H1 (cell line): ENCODE results near the gene CAMP. TPM values are rescaled to one million over a fixed set of nuclear protein-coding genes. Genes with fewer than 3 reads are reported as not detected.

ENCODE experiments used
- CTCF ChIA-PET: fragments of 300-600 bp; sonication (Branson Sonifier 250); formaldehyde crosslinking; loops from one replicate; lab custom pipeline; 2021; ENCODE audit not compliant: partially characterized antibody; lab: Charles Lee
- POLR2A ChIA-PET: fragments of 300-600 bp; sonication (Branson Sonifier 250); formaldehyde crosslinking; loops from one replicate; lab custom pipeline; 2021; ENCODE audit warnings: inconsistent platforms; ENCODE audit not compliant: partially characterized antibody; lab: Charles Lee
- DNase-seq, 2 experiments: peaks; one replicate each; pipeline versions ENCODE4 v3.0.0 to v3.0.0-alpha.2; 2010 to 2022; ENCODE audit warnings: low spot score in 2 of 2, low read depth in 1 of 2, mixed read lengths in 1 of 2
- FAIRE-seq: peaks from 2 replicates; lab custom pipeline; 2011; peaks lifted over from hg19 to GRCh38; lab: Jason Lieb, UNC
- H2AFZ ChIP-seq: 2 replicates; pipeline ENCODE4 v1.8.1; 2012; ENCODE audit warnings: low read length, inconsistent platforms
- H2AK5ac ChIP-seq: 2 replicates; pipeline ENCODE4 v1.6.1; 2013; ENCODE audit warnings: low read depth, low read length
- H2BK120ac ChIP-seq: replicated peaks from 2 replicates; pipeline ENCODE3; 2013; ENCODE audit warnings: low read depth, low read length, inconsistent platforms
- H2BK12ac ChIP-seq: 2 replicates; pipeline ENCODE4 v1.6.1; 2013; ENCODE audit warnings: low read depth, low read length
- H2BK15ac ChIP-seq: 2 replicates; pipeline ENCODE4 v1.6.1; 2013; ENCODE audit warnings: low read length
- H2BK20ac ChIP-seq: 2 replicates; pipeline ENCODE4 v1.6.1; 2013; ENCODE audit warnings: low read length
- H2BK5ac ChIP-seq: 2 replicates; pipeline ENCODE4 v1.6.1; 2013; ENCODE audit warnings: low read depth, low read length
- H3K14ac ChIP-seq: 2 replicates; pipeline ENCODE4 v1.6.1; 2013; ENCODE audit warnings: inconsistent platforms; ENCODE audit not compliant: insufficient read length
- H3K18ac ChIP-seq: 2 replicates; pipeline ENCODE4 v1.6.1; 2013; ENCODE audit warnings: low read length; ENCODE audit errors: extremely low read depth
- H3K23ac ChIP-seq: 2 replicates; pipeline ENCODE4 v1.6.1; 2013; ENCODE audit warnings: inconsistent platforms; ENCODE audit not compliant: insufficient read length
- H3K23me2 ChIP-seq: 2 replicates; pipeline ENCODE4 v1.6.1; 2013; ENCODE audit warnings: low read depth, low read length
- H3K27ac ChIP-seq: 2 replicates; pipeline ENCODE4 v1.6.1; 2011; ENCODE audit warnings: low read depth, low read length, inconsistent platforms
- H3K27me3 ChIP-seq, 4 experiments: replicated peaks in 1 of 4; 1 replicate in 1 of 4; 2 replicates in 3 of 4; pipeline versions ENCODE4 v1.6.1 to v1.8.1; 2011 to 2013; ENCODE audit warnings: low read length in 3 of 4, mild to moderate bottlenecking in 3 of 4, inconsistent platforms in 2 of 4, mixed read lengths in 2 of 4, moderate library complexity in 1 of 4; ENCODE audit not compliant: control insufficient read depth in 3 of 4, insufficient read depth in 3 of 4; ENCODE audit errors: extremely low read depth in 1 of 4
- H3K36me3 ChIP-seq, 4 experiments: 2 replicates each; pipeline versions ENCODE4 v1.6.1 to v1.8.1; 2011 to 2013; ENCODE audit warnings: mild to moderate bottlenecking in 4 of 4, low read length in 3 of 4, moderate library complexity in 2 of 4, control low read depth in 1 of 4, inconsistent platforms in 1 of 4; ENCODE audit not compliant: insufficient read depth in 4 of 4, control insufficient read depth in 2 of 4
- H3K4ac ChIP-seq: replicated peaks from 2 replicates; pipeline ENCODE3; 2013; ENCODE audit warnings: low read length, low read depth, mixed read lengths, inconsistent platforms; ENCODE audit not compliant: insufficient read length
- H3K4me1 ChIP-seq, 4 experiments: replicated peaks in 1 of 4; 1 replicate in 1 of 4; 2 replicates in 3 of 4; pipeline versions ENCODE4 v1.6.1 to v1.8.1; 2011 to 2013; ENCODE audit warnings: low read length in 3 of 4, inconsistent platforms in 2 of 4, mixed read lengths in 1 of 4; ENCODE audit not compliant: insufficient read depth in 4 of 4, control insufficient read depth in 3 of 4
- H3K4me2 ChIP-seq, 2 experiments: 2 replicates each; pipeline versions ENCODE4 v1.6.1 to v1.8.1; 2011 to 2013; ENCODE audit warnings: low read depth in 2 of 2, low read length in 2 of 2, control low read depth in 1 of 2, inconsistent platforms in 1 of 2, mild to moderate bottlenecking in 1 of 2; ENCODE audit not compliant: insufficient read depth in 1 of 2
- H3K4me3 ChIP-seq, 4 experiments: fragments of 200-600, 300-600 bp in 1 of 4; sonication (generic), shearing (Covaris generic), sonication (Bioruptor Twin) in 1 of 4; 2 replicates each; pipeline versions ENCODE4 v1.5.1 to v1.8.1; 2011 to 2016; ENCODE audit warnings: low read length in 4 of 4, low read depth in 3 of 4, control low read depth in 2 of 4, inconsistent platforms in 2 of 4, mild to moderate bottlenecking in 2 of 4, mixed read lengths in 1 of 4, moderate library complexity in 1 of 4; ENCODE audit not compliant: insufficient read depth in 2 of 4; ENCODE audit errors: extremely low read depth in 1 of 4
- H3K56ac ChIP-seq: replicated peaks from 2 replicates; pipeline ENCODE3; 2013; ENCODE audit warnings: low read depth, mild to moderate bottlenecking, mixed read lengths, low read length, inconsistent platforms; ENCODE audit not compliant: insufficient read length
- H3K79me1 ChIP-seq: 2 replicates; pipeline ENCODE4 v1.6.1; 2013; ENCODE audit warnings: low read depth, low read length, control low read depth
- H3K79me2 ChIP-seq, 2 experiments: 2 replicates each; pipeline versions ENCODE4 v1.6.1 to v1.8.1; 2012 to 2013; ENCODE audit warnings: low read length in 2 of 2, mild to moderate bottlenecking in 2 of 2, inconsistent platforms in 1 of 2; ENCODE audit not compliant: insufficient read depth in 2 of 2, control insufficient read depth in 1 of 2
- H3K9ac ChIP-seq, 4 experiments: replicated peaks in 1 of 4; 1 replicate in 1 of 4; 2 replicates in 3 of 4; pipeline versions ENCODE4 v1.6.1 to v1.8.1; 2011 to 2013; ENCODE audit warnings: low read depth in 3 of 4, low read length in 3 of 4, control low read depth in 2 of 4, mild to moderate bottlenecking in 2 of 4, moderate library complexity in 2 of 4, inconsistent platforms in 1 of 4; ENCODE audit errors: extremely low read depth in 1 of 4
- H3K9me3 ChIP-seq, 2 experiments: 2 replicates each; pipeline versions ENCODE4 v1.6.1 to v1.8.1; 2012 to 2013; ENCODE audit warnings: mild to moderate bottlenecking in 2 of 2, moderate library complexity in 2 of 2, control low read depth in 1 of 2, inconsistent platforms in 1 of 2, low read depth in 1 of 2, low read length in 1 of 2, mixed read lengths in 1 of 2; ENCODE audit not compliant: insufficient read depth in 2 of 2
- H4K20me1 ChIP-seq, 2 experiments: replicated peaks in 1 of 2; 2 replicates each; pipeline versions ENCODE3 to v1.8.1; 2011 to 2013; ENCODE audit warnings: inconsistent platforms in 2 of 2, low read length in 2 of 2, mild to moderate bottlenecking in 1 of 2; ENCODE audit not compliant: insufficient read depth in 2 of 2, control insufficient read depth in 1 of 2
- H4K5ac ChIP-seq: 2 replicates; pipeline ENCODE4 v1.6.1; 2013; ENCODE audit warnings: low read length, low read depth, mixed read lengths, inconsistent platforms; ENCODE audit not compliant: insufficient read length
- H4K8ac ChIP-seq: 2 replicates; pipeline ENCODE4 v1.8.0; 2013; ENCODE audit warnings: mild to moderate bottlenecking, moderate library complexity, low read length, inconsistent platforms; ENCODE audit not compliant: insufficient read depth; ENCODE audit errors: extremely low read depth
- H4K91ac ChIP-seq: replicated peaks from 2 replicates; pipeline ENCODE3; 2013; ENCODE audit warnings: low read length, mixed read lengths, inconsistent platforms; ENCODE audit not compliant: insufficient read length
- ASH2L ChIP-seq: fragments of 200-600, 300-600 bp; sonication (generic); IDR thresholded peaks from one replicate; pipeline ENCODE4 v1.7.1; 2017; ENCODE audit warnings: low read length
- BACH1 ChIP-seq: IDR thresholded peaks from 2 replicates; pipeline ENCODE4 v1.6.1; 2012; ENCODE audit warnings: low read length, improper control_type of control experiment
- CEBPB ChIP-seq: IDR thresholded peaks from 2 replicates; pipeline ENCODE4 v1.6.1; 2012; ENCODE audit warnings: low read depth, low read length
- CHD2 ChIP-seq: IDR thresholded peaks from 2 replicates; pipeline ENCODE4 v1.6.1; 2012; ENCODE audit warnings: low read length, improper control_type of control experiment
- GTF2F1 ChIP-seq: IDR thresholded peaks from 2 replicates; pipeline ENCODE4 v1.6.1; 2012; ENCODE audit warnings: low read depth, low read length, improper control_type of control experiment, borderline replicate concordance
- KDM4A ChIP-seq: IDR thresholded peaks from one replicate; pipeline ENCODE4 v1.7.1; 2012; ENCODE audit warnings: low read depth, mild to moderate bottlenecking, moderate library complexity, low read length, inconsistent platforms; ENCODE audit not compliant: severe bottlenecking
- NRF1 ChIP-seq: IDR thresholded peaks from 2 replicates; pipeline ENCODE4 v1.6.1; 2011; ENCODE audit warnings: mild to moderate bottlenecking, low read depth, low read length, improper control_type of control experiment
- POLR2A ChIP-seq, 2 experiments: IDR thresholded peaks; 1 replicate in 1 of 2; 2 replicates in 1 of 2; pipeline ENCODE4 v1.6.1; 2011; ENCODE audit warnings: low read depth in 2 of 2, low read length in 2 of 2, mild to moderate bottlenecking in 2 of 2; ENCODE audit errors: control extremely low read depth in 1 of 2
- POU5F1 ChIP-seq: IDR thresholded peaks from 2 replicates; pipeline ENCODE4 v1.6.1; 2011; ENCODE audit warnings: low read depth, mild to moderate bottlenecking, low read length, moderate library complexity
- RAD21 ChIP-seq, 2 experiments: IDR thresholded peaks in 1 of 2; conservative IDR thresholded peaks in 1 of 2; 2 replicates each; pipeline ENCODE4 v1.6.1; 2011; ENCODE audit warnings: low read depth in 2 of 2, low read length in 2 of 2, improper control_type of control experiment in 1 of 2, inconsistent platforms in 1 of 2, mild to moderate bottlenecking in 1 of 2, moderate library complexity in 1 of 2
- SIRT6 ChIP-seq: IDR thresholded peaks from one replicate; pipeline ENCODE4 v1.7.1; 2012; ENCODE audit warnings: low read length, inconsistent platforms
- TBP ChIP-seq: IDR thresholded peaks from 2 replicates; pipeline ENCODE4 v1.6.1; 2011; ENCODE audit warnings: low read depth, low read length, improper control_type of control experiment
- TCF12 ChIP-seq: IDR thresholded peaks from 2 replicates; pipeline ENCODE4 v1.6.1; 2011; ENCODE audit warnings: low read depth, mild to moderate bottlenecking, low read length
- ZNF274 ChIP-seq: IDR thresholded peaks from 2 replicates; pipeline ENCODE4 v1.7.0; 2012; ENCODE audit warnings: low read length, borderline replicate concordance; ENCODE audit errors: extremely low read depth
- WGBS, 2 experiments: shearing (Covaris generic) in 1 of 2; methylation state at CpG; one replicate each; pipeline versions ENCODE4 v1.1.6 to v1.1.7; 2013 to 2015; ENCODE audit warnings: low lambda C conversion rate in 2 of 2, mixed read lengths in 2 of 2, inconsistent platforms in 1 of 2, low coverage in 1 of 2, missing lambda C conversion rate in 1 of 2; ENCODE audit not compliant: insufficient replicate concordance in 2 of 2, insufficient coverage in 1 of 2, insufficient read length in 1 of 2; ENCODE audit errors: extremely low coverage in 1 of 2, missing lambda C conversion rate in 1 of 2; 5-methylcytosine and 5-hydroxymethylcytosine counted together
- polyA plus RNA-seq, 7 experiments: library from polyadenylated mRNA; depleted of rRNA in 3 of 7; stranded (reverse) in 5 of 7; unstranded in 2 of 7; fragments of >200 nt in 5 of 7; fragments of 200-250 nt in 2 of 7; gene quantifications; 1 replicate in 5 of 7; 2 replicates in 1 of 7; 4 replicates in 1 of 7; pipeline versions ENCODE4 v1.2.1 to v1.2.3, GENCODE V29; 2011 to 2013; ENCODE audit warnings: missing spikeins in 2 of 7, mixed read lengths in 2 of 7
- total RNA-seq: library from RNA; stranded (reverse); fragmentation: NEBNext Ultra II Directional; extraction: Animal tissue kit (Norgen Biotek cat#: 25700); gene quantifications from 2 replicates; pipeline ENCODE4 v1.2.1, GENCODE V29; 2021

CAMP gene
- total and polyA plus RNA-seq, 2 of the 8 experiments (the other 6 are each of a cell fraction or from before 2014, with no cell fraction given) = not detected

GRCh38 chr3:48180531-48181253, 42.6 kb upstream of the CAMP start:
- Histone ChIP-seq H2BK12ac (no peak overlapping the region), H3K27me3 (no peaks in the 10 kb centered on the region), H3K4me3 (no peak overlapping the region), H2BK5ac (no peak overlapping the region), H3K9me3 (no peaks in the 10 kb centered on the region), H4K20me1 (peaks cover 6 to 13% of the 10 kb centered on the region in 2 experiments), H3K27ac (no peak overlapping the region), H3K4me2 (no peak overlapping the region), H3K9ac (no peak overlapping the region), H3K23ac (no peak overlapping the region), H4K91ac (no peak overlapping the region), H4K5ac (no peak overlapping the region), H2BK15ac (no peak overlapping the region), H4K8ac (no peak overlapping the region), H2BK120ac (no peak overlapping the region), H3K56ac (no peak overlapping the region), H2AFZ (no peak overlapping the region), H3K79me2 (peaks cover 4 to 61% of the 10 kb centered on the region in 2 experiments; a peak in 3 of 4 replicates), H3K23me2 (no peaks in the 10 kb centered on the region), H3K79me1 (peaks cover 2% of the 10 kb centered on the region; the same call in 1 of the 2 replicates), H3K4me1 (no peaks in the 10 kb centered on the region), H3K18ac (no peak overlapping the region), H2BK20ac (no peak overlapping the region), H2AK5ac (no peak overlapping the region), H3K14ac (no peak overlapping the region), H3K36me3 (peaks cover 54 to 98% (median 85%) of the 10 kb centered on the region in 4 experiments), H3K4ac (no peak overlapping the region)
- DNase-seq (no peak), FAIRE-seq (no peak)
- WGBS, 2 experiments = 87% methylated on average over 5 of the region's 5 CpGs; no CpG with 5 or more reads in 1 of the 2 experiments
- POLR2A ChIA-PET = interaction anchor here (0.8 to 1.6 kb wide), 4 partner anchors 11 to 340 kb away, joined by 4 read pairs; partner anchors contain the start of gene ZNF589
- CTCF ChIA-PET = interaction anchor here (1.0 to 1.1 kb wide), 2 partner anchors 14 to 256 kb away, joined by 3 to 4 read pairs; no protein-coding TSS in a partner anchor
- TF ChIP-seq ZNF274 (no peak), SIRT6 (no peak), KDM4A (no peak), ASH2L (no peak), BACH1 (no peak), TBP (no peak), NRF1 (no peak), TCF12 (no peak), POLR2A (IDR thresholded peaks at IDR 0.05; ENCODE audit: control extremely low read depth in 1 of 2, low read depth in 2 of 2, low read length in 2 of 2) (no peak), CEBPB (no peak), CHD2 (no peak), POU5F1 (no peak), GTF2F1 (no peak), RAD21 (IDR thresholded peaks at IDR 0.05 in 1 of 2, conservative IDR thresholded peaks at IDR 0.05 in 1 of 2; ENCODE audit: low read depth in 2 of 2, low read length in 2 of 2) (no peak)
